Heart right ventricle (tissue), 16 donors: ENCODE data around the gene IKZF4. TPM values are rescaled to one million over a fixed set of nuclear protein-coding genes. Genes with fewer than 3 reads are reported as not detected.
A peak's percentile ranks its signal among the peaks of the same experiment; 100 is the strongest.
"Not testable (repeated sequence)": the region's sequence is repeated elsewhere in the genome, so short reads cannot be mapped to it uniquely, and the experiment has no call there.

Experiments used
- ATAC-seq, 8 donors: fragments of 200-7000 bp; cut with Tn5 transposase; one replicate each; pipeline ENCODE4 v1.9.1; 2020; ENCODE audit warnings: mild to moderate bottlenecking in 8 of 8, moderate library complexity in 8 of 8, moderate number of reproducible peaks in 1 of 8
- DNase-seq, 2 donors: peaks; one replicate each; pipeline ENCODE4 v3.0.0-alpha.2; 2020
- H3K27ac ChIP-seq, 10 donors: fragments of 200-600 bp; sonication (generic) in 2 of 10; one replicate each; pipeline versions ENCODE4 v1.5.0 to v1.8.0; 2020 to 2022; ENCODE audit warnings: mild to moderate bottlenecking in 3 of 10
- H3K27me3 ChIP-seq, 7 donors: fragments of 200-600 bp; one replicate each; pipeline ENCODE4 v1.8.0; 2021 to 2022; ENCODE audit warnings: mild to moderate bottlenecking in 2 of 7
- H3K36me3 ChIP-seq, 9 donors: fragments of 200-600 bp; sonication (generic) in 1 of 9; one replicate each; pipeline versions ENCODE4 v1.5.0 to v1.8.0; 2020 to 2022; ENCODE audit warnings: mild to moderate bottlenecking in 2 of 9
- H3K4me1 ChIP-seq, 9 donors: fragments of 200-600 bp; sonication (generic) in 1 of 9; one replicate each; pipeline versions ENCODE4 v1.5.0 to v1.8.0; 2020 to 2022; ENCODE audit warnings: mild to moderate bottlenecking in 4 of 9
- H3K4me3 ChIP-seq, 10 donors: fragments of 200-600 bp; sonication (generic) in 2 of 10; one replicate each; pipeline versions ENCODE4 v1.5.0 to v1.8.0; 2020 to 2022; ENCODE audit warnings: mild to moderate bottlenecking in 7 of 10, moderate library complexity in 2 of 10
- H3K9me3 ChIP-seq, 11 donors: fragments of 200-600 bp in 10 of 11; sonication (generic) in 2 of 11; one replicate each; pipeline versions ENCODE4 v1.5.0 to v1.8.0; 2013 to 2022; ENCODE audit warnings: mild to moderate bottlenecking in 2 of 11, control low read depth in 1 of 11, moderate library complexity in 1 of 11
- WGBS, 2 donors: extraction: QIAGEN DNeasy Blood & Tissue Kit; methylation state at CpG; one replicate each; pipeline ENCODE4 v1.1.7; 2013; ENCODE audit warnings: inconsistent platforms in 1 of 2; 5-methylcytosine and 5-hydroxymethylcytosine counted together
- intact Hi-C, 10 donors: fragments of 100-400 bp; cut with DNase I; formaldehyde crosslinking; loops; one replicate each; pipeline versions ENCODE4 v1.11.1 to v1.14.2; 2022
- polyA plus RNA-seq, 2 donors: library from polyadenylated mRNA; stranded (reverse); fragments of 200-250 nt; gene quantifications; one replicate each; pipeline ENCODE4 v1.2.3, GENCODE V29; 2013
- total RNA-seq, 10 donors: library from RNA; stranded (reverse); fragmentation: NEBNext Ultra II Directional in 3 of 10; extraction: Animal tissue kit (Norgen Biotek cat#: 25700) in 3 of 10; gene quantifications; one replicate each; pipeline versions ENCODE4 v1.2.1 to v1.2.4, GENCODE V29; 2021 to 2023
- TF ChIP-seq, protein P1 (sequence below), 9 donors: fragments of 200-600 bp; sonication (generic) in 2 of 9; IDR thresholded peaks; one replicate each; pipeline versions ENCODE4 v1.5.0 to v1.8.0; 2021 to 2022; ENCODE audit warnings: antibody characterized with exemption in 9 of 9, mild to moderate bottlenecking in 5 of 9, moderate library complexity in 1 of 9
- donor health status: Arrhythmogenic right ventricular cardiomyopathy.
- donor health status: ischemic (EF 13 %, LVEDD 7.1; RV severe dilation, severe dysfunction).
- donor health status: healthy with polysubstance abuse.
- donor health status: DM: no; HTN: yes; CAD: no.
- donor health status: DM: no; HTN: no; CAD: no.
- donor health status: ischemic (EF 25% LVEDD 6.9; RV normal size, moderate dysfunction).
- donor health status: ischemic (EF 25% LVEDD 5.7; RV mildly dilated, moderate dysfunction).
- donor health status: healthy.
- donor health status: DM: yes; HTN: yes; CAD: no.
- donor health status: Ischemic cardiomyopathy.
- donor health status: ischemic (EF 35%, LVEDD 5.7; RV mildly dilated, moderate dysfunction).
- donor health status: nonischemic (EF 11% LVEDD 7.7; RV severe dilation, severe dysfunction).
- donor health status: DM: yes; HTN: yes; CAD: no.
- donor health status: PGD.
- donor health status: ischemic (EF 29% LVEDD 5.4; RV normal size, mild dysfunction).
- donor health status: nonischemic (EF 23%, LVEDD 6.1; RV moderate dilation, normal function).

IKZF4 gene
- total and polyA plus RNA-seq, 12 donors: 1.6 to 10.1 (median 7.1) TPM

DNA sequence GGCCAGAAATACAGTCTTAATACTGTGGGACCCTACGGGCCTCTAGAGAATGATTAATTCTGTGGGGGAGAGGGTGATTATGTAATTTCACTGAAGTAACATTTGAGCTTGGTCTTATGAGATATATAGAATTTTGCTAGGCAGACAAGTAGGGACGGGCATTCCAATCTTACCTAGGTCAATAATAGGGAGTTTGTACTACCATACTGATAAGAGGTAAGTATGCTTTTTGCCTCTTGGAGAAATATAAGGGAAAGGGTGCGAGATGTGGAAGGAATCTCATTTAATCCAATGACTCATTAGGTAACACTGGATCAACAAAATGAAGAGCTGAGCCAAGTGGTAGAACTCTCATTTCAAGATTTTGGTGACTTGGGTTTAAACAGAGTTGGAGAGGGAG lies 41.8 kb upstream of the IKZF4 start:
- ATAC-seq (no peak), DNase-seq (no peak)
- peaks cover 2 to 60% (median 32%) of the 10 kb centered on the region in 9 donors for H3K4me1 ChIP-seq
- no peak overlapping the region for H3K27ac ChIP-seq
- no peak overlapping the region for H3K4me3 ChIP-seq
- peaks cover 0 to 64% (median 9%) of the 10 kb centered on the region in 9 donors for H3K36me3 ChIP-seq
- intact Hi-C loops: no loop called here
- H3K27me3 ChIP-seq: no peaks in the 10 kb centered on the region
- TF ChIP-seq, protein P1, sequence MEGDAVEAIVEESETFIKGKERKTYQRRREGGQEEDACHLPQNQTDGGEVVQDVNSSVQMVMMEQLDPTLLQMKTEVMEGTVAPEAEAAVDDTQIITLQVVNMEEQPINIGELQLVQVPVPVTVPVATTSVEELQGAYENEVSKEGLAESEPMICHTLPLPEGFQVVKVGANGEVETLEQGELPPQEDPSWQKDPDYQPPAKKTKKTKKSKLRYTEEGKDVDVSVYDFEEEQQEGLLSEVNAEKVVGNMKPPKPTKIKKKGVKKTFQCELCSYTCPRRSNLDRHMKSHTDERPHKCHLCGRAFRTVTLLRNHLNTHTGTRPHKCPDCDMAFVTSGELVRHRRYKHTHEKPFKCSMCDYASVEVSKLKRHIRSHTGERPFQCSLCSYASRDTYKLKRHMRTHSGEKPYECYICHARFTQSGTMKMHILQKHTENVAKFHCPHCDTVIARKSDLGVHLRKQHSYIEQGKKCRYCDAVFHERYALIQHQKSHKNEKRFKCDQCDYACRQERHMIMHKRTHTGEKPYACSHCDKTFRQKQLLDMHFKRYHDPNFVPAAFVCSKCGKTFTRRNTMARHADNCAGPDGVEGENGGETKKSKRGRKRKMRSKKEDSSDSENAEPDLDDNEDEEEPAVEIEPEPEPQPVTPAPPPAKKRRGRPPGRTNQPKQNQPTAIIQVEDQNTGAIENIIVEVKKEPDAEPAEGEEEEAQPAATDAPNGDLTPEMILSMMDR (IDR thresholded peaks at IDR 0.05): no peak
- WGBS, 2 donors: 91 to 96% methylated on average over 3 of the region's 3 CpGs
- H3K9me3 ChIP-seq: no peaks in the 10 kb centered on the region

DNA sequence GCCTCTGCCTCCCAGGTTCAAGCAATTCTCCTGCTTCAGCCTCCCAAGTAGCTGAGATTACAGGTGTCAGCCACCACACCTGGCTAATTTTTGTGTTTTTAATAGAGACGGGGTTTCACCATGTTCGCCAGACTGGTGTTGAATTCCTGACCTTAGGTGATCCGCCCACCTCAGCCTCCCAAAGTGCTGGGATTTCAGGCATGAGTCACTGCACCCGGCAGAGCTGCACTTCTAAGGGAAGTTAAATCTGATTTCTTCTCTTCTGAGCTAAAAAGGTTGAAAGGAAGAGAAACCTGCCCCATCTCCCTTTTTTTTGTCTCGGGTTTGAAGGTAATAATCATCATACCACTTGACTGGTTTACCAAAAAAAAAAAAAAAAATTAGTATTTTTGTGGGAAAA lies 39.0 kb upstream of the IKZF4 start:
- H3K4me3 ChIP-seq, DNase-seq, H3K9me3 ChIP-seq, ATAC-seq, H3K27me3 ChIP-seq, intact Hi-C loops, H3K27ac ChIP-seq: not testable (repeated sequence)
- 78% methylated on average over 5 of the region's 5 CpGs for WGBS, 2 donors
- H3K4me1 ChIP-seq: peaks cover 0 to 40% (median 10%) of the 10 kb centered on the region in 9 donors
- H3K36me3 ChIP-seq: peaks cover 0 to 83% (median 14%) of the 10 kb centered on the region in 9 donors

DNA sequence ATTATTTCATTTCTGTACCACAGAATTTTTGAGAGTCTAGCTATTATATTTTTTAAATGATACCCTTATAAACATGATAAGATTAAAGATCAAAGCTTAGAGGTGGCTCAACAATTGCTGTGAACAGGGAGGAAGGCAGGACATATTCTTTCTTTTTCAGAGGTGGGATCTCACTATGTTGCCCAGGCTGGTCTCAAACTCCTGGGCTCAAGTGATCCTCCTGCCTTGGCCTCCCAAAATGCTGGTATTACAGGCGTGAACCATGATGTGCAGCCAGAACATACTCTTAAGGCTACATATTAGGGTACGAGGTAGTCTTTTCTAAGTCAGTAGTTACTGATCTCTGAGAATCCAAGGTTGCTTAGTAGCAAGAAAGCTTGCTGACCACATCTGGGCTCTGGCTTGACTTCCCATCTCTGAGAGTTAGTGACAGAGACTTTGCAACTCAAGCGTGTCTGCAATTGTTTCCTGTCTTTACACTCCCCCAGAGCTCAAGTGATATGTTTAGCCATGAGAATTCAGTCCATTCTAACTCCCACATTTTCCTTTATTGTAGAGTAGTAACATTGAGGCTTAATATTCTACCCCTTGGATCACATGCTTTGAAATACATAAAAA lies 38.4 kb upstream of the IKZF4 start:
- DNase-seq (no peak), ATAC-seq (no peak)
- TF ChIP-seq, protein P1 (IDR thresholded peaks at IDR 0.05): no peak
- WGBS, 2 donors: 63 to 66% methylated on average over 3 of the region's 3 CpGs
- intact Hi-C loops: no loop called here
- Histone ChIP-seq H3K27me3 (no peaks in the 10 kb centered on the region), H3K4me3 (no peak overlapping the region), H3K27ac (no peak overlapping the region), H3K4me1 (peaks cover 0 to 34% (median 6%) of the 10 kb centered on the region in 9 donors), H3K36me3 (peaks cover 0 to 85% (median 14%) of the 10 kb centered on the region in 9 donors), H3K9me3 (no peaks in the 10 kb centered on the region)

DNA sequence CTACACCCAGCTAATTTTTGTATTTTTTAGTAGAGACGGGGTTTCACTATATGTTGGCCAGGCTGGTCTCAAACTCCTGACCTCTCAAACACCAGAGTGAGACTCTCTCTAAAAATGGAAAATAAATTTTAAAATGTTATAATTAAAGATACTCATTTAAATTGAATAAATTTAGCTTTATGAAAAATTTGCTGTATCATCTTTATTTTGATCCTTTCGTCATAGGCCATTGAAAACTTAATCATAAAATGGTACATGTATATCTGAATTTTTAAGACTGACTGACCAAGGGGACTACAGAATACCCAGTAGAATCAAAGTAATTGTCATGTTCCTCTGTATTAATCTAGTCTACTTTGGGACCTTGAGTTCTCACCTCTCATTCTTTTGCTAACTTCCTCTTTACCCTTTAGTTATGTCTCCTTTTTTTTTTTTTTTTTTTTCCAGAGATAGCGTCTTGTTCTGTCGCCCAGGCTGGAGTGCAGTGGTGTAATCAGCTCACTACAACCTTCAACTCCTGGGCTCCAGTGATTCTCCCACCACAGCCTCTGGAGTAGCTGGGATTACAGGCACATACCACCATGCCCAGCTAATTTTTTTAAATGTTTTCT lies 37.5 kb upstream of the IKZF4 start:
- DNase-seq (no peak), ATAC-seq (peak in 3 of 8 donors; percentile 26 to 48 (median 39))
- Histone ChIP-seq H3K4me1 (peaks cover 0 to 29% (median 0%) of the 10 kb centered on the region in 9 donors), H3K4me3 (no peak overlapping the region), H3K27me3 (no peaks in the 10 kb centered on the region), H3K36me3 (peaks cover 0 to 93% (median 19%) of the 10 kb centered on the region in 9 donors), H3K27ac (peak overlapping the region in 1 of 10 donors; percentile 36), H3K9me3 (no peaks in the 10 kb centered on the region)
- intact Hi-C loops: no loop called here
- 70 to 78% methylated on average over 4 of the region's 4 CpGs for WGBS, 2 donors
- TF ChIP-seq, protein P1 (IDR thresholded peaks at IDR 0.05): no peak

DNA sequence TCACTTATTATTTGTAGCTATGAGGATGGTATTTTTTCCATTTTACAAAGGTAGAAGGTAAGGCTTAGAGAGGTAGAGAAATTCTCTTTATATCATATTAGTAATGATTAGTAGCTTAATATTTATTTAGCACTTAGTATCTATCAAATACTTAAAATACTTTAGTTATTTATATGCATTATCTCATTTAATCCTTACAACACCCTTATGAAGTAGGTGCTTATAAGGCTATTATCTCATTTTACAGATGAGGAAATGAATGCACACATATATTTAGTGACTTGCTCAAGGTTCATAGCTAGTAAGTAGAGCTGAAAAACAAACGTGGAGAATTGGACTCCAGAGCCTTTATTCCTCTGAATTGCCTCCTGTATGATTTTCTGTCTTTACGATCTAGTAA lies 36.0 kb upstream of the IKZF4 start:
- Histone ChIP-seq H3K9me3 (no peaks in the 10 kb centered on the region), H3K27me3 (no peaks in the 10 kb centered on the region), H3K4me1 (peaks cover 0 to 24% (median 0%) of the 10 kb centered on the region in 9 donors), H3K4me3 (no peak overlapping the region), H3K27ac (no peak overlapping the region), H3K36me3 (peaks cover 0 to 98% (median 28%) of the 10 kb centered on the region in 9 donors)
- ATAC-seq: no peak
- WGBS, 2 donors: 61 to 67% methylated on average over 2 of the region's 2 CpGs
- TF ChIP-seq, protein P1 (IDR thresholded peaks at IDR 0.05): no peak
- intact Hi-C loops: no loop called here
- no peak for DNase-seq
